Neural cell (in vitro differentiated cells): Measurements from ENCODE around the gene SLC37A3. TPM values are rescaled to one million over a fixed set of nuclear protein-coding genes. Genes with fewer than 3 reads are reported as not detected.

Experiments used
- H2AFZ ChIP-seq: fragments of 200-600, 300-800 bp; sonication (generic), shearing (Covaris generic); 2 replicates; pipeline ENCODE4 v1.6.0; 2014; ENCODE audit warnings: low read depth, mild to moderate bottlenecking, antibody characterized with exemption, low read length, moderate library complexity
- H3F3A ChIP-seq: fragments of 200-600 bp; shearing (Covaris generic); 2 replicates; pipeline ENCODE4 v1.6.1; 2016; ENCODE audit warnings: mild to moderate bottlenecking, moderate library complexity, mixed read lengths, antibody characterized with exemption, low read length; ENCODE audit not compliant: insufficient read depth, poor library complexity, severe bottlenecking
- H3K27ac ChIP-seq: fragments of 200-600, 300-800 bp; sonication (generic), shearing (Covaris generic); 2 replicates; pipeline ENCODE4 v1.5.1; 2014; ENCODE audit warnings: mild to moderate bottlenecking, low read length, moderate library complexity
- H3K27me3 ChIP-seq: fragments of 300-800, 200-600 bp; sonication (generic), shearing (Covaris generic); 2 replicates; pipeline ENCODE4 v1.6.0; 2014; ENCODE audit warnings: mild to moderate bottlenecking, low read depth, low read length, moderate library complexity; ENCODE audit not compliant: insufficient read depth
- H3K36me3 ChIP-seq: fragments of 300-800, 200-600 bp; sonication (generic), shearing (Covaris generic); 2 replicates; pipeline ENCODE4 v1.5.1; 2014; ENCODE audit warnings: mild to moderate bottlenecking, antibody characterized with exemption, low read length, moderate library complexity; ENCODE audit not compliant: insufficient read depth
- H3K4me2 ChIP-seq: fragments of 300-800, 200-600 bp; sonication (generic), shearing (Covaris generic); 2 replicates; pipeline ENCODE4 v1.6.0; 2014; ENCODE audit warnings: mild to moderate bottlenecking, low read length
- H3K4me3 ChIP-seq: fragments of 300-800, 200-600 bp; sonication (generic), shearing (Covaris generic); 2 replicates; pipeline ENCODE4 v1.5.1; 2014; ENCODE audit warnings: mild to moderate bottlenecking, low read length, moderate library complexity
- H3K79me2 ChIP-seq: fragments of 200-600 bp; shearing (Covaris generic); replicated peaks from 2 replicates; pipeline ENCODE4 v1.6.0; 2014; ENCODE audit warnings: mild to moderate bottlenecking, low read length, moderate library complexity; ENCODE audit not compliant: insufficient read depth
- H3K9ac ChIP-seq: fragments of 300-800, 200-600 bp; sonication (generic), shearing (Covaris generic); 2 replicates; pipeline ENCODE4 v1.6.1; 2016; ENCODE audit warnings: mild to moderate bottlenecking, low read length, mixed read lengths
- H3K9me2 ChIP-seq: fragments of 200-600 bp; shearing (Covaris generic); 2 replicates; pipeline ENCODE4 v1.6.1; 2016; ENCODE audit warnings: mild to moderate bottlenecking, low read length, mixed read lengths; ENCODE audit not compliant: insufficient read depth
- H3K9me3 ChIP-seq: fragments of 200-600, 300-800 bp; sonication (generic), shearing (Covaris generic); 2 replicates; pipeline ENCODE4 v1.6.1; 2016; ENCODE audit warnings: mild to moderate bottlenecking, mixed run types, low read length, moderate library complexity, mixed read lengths
- H4K20me1 ChIP-seq: fragments of 200-600 bp; shearing (Covaris generic); 2 replicates; pipeline ENCODE4 v1.6.1; 2016; ENCODE audit warnings: mild to moderate bottlenecking, mixed run types; ENCODE audit not compliant: insufficient read depth
- EP300 ChIP-seq: fragments of 450-650 bp; conservative IDR thresholded peaks from 2 replicates; pipeline ENCODE4 v1.6.1; 2014; ENCODE audit warnings: antibody characterized with exemption, mild to moderate bottlenecking, moderate library complexity; ENCODE audit not compliant: poor library complexity, severe bottlenecking
- EZH2 ChIP-seq: fragments of 200-600, 300-800 bp; shearing (Covaris generic), sonication (generic); IDR thresholded peaks from 2 replicates; pipeline ENCODE4 v1.6.1; 2014; ENCODE audit warnings: antibody characterized with exemption, low read length, borderline replicate concordance, mild to moderate bottlenecking; ENCODE audit not compliant: insufficient read depth, poor library complexity, severe bottlenecking
- MXI1 ChIP-seq: fragments of 450-650 bp; conservative IDR thresholded peaks from 2 replicates; pipeline ENCODE4 v1.6.1; 2014; ENCODE audit warnings: antibody characterized with exemption, mild to moderate bottlenecking; ENCODE audit not compliant: poor library complexity, severe bottlenecking
- POLR2AphosphoS5 ChIP-seq: IDR thresholded peaks from 2 replicates; pipeline ENCODE4 v1.6.1; 2012
- RAD21 ChIP-seq: fragments of 450-650 bp; conservative IDR thresholded peaks from 2 replicates; pipeline ENCODE4 v1.6.1; 2014; ENCODE audit warnings: antibody characterized with exemption, mild to moderate bottlenecking, moderate library complexity
- SMC3 ChIP-seq: fragments of 450-650 bp; conservative IDR thresholded peaks from 2 replicates; pipeline ENCODE4 v1.6.1; 2014; ENCODE audit warnings: antibody characterized with exemption, mild to moderate bottlenecking, moderate library complexity; ENCODE audit not compliant: poor library complexity
- TAF1 ChIP-seq: IDR thresholded peaks from 2 replicates; pipeline ENCODE4 v1.6.1; 2012; ENCODE audit warnings: low read depth
- polyA plus RNA-seq: library from polyadenylated mRNA; depleted of rRNA; stranded (reverse); fragments of >200 nt; gene quantifications from 2 replicates; pipeline ENCODE4 v1.2.3, GENCODE V29; 2014
- TF ChIP-seq, protein P1 (sequence below): fragments of 450-650 bp; IDR thresholded peaks from 2 replicates; pipeline ENCODE4 v1.5.1; 2014; ENCODE audit warnings: antibody characterized with exemption, mild to moderate bottlenecking, moderate library complexity; ENCODE audit not compliant: poor library complexity, severe bottlenecking
- TF ChIP-seq, protein P2 (sequence below): IDR thresholded peaks from 2 replicates; pipeline ENCODE4 v1.6.1; 2012; ENCODE audit warnings: borderline replicate concordance

The SLC37A3 gene
- polyA plus RNA-seq, 1 donor from 2014 or later, result 176 TPM

DNA sequence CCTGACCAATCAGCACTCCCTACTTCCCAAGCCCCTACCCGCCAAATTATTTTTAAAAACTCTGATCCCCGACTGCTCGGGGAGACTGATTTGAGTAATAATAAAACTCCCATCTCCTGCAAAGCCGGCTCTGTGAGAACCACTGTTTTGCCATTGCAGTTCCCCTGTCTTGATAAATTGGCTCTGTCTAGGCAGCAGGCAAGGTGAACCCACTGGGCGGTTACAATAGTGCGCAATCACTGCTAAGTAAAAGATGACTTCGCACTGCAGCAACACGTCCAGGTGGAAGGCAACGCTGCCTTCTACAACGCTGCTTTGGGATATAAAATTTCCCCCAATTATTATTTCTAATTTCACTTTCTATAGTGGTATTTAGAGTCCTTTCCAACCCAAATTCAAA is 8.9 kb downstream of the SLC37A3 start:
- no peaks in the 10 kb centered on the region for H3K27me3 ChIP-seq
- H3K9me2 ChIP-seq, result no peaks in the 10 kb centered on the region
- H2AFZ ChIP-seq, result no peak overlapping the region
- no peaks in the 10 kb centered on the region for H3K36me3 ChIP-seq
- H3K79me2 ChIP-seq, result peaks cover 13% of the 10 kb centered on the region
- H3K27ac ChIP-seq, result no peak overlapping the region
- no peak overlapping the region for H3K4me3 ChIP-seq
- TF ChIP-seq POLR2AphosphoS5 (no peak), MXI1 (no peak), EZH2 (no peak), EP300 (no peak), SMC3 (no peak), RAD21 (no peak), TAF1 (no peak)
- TF ChIP-seq, protein P1, sequence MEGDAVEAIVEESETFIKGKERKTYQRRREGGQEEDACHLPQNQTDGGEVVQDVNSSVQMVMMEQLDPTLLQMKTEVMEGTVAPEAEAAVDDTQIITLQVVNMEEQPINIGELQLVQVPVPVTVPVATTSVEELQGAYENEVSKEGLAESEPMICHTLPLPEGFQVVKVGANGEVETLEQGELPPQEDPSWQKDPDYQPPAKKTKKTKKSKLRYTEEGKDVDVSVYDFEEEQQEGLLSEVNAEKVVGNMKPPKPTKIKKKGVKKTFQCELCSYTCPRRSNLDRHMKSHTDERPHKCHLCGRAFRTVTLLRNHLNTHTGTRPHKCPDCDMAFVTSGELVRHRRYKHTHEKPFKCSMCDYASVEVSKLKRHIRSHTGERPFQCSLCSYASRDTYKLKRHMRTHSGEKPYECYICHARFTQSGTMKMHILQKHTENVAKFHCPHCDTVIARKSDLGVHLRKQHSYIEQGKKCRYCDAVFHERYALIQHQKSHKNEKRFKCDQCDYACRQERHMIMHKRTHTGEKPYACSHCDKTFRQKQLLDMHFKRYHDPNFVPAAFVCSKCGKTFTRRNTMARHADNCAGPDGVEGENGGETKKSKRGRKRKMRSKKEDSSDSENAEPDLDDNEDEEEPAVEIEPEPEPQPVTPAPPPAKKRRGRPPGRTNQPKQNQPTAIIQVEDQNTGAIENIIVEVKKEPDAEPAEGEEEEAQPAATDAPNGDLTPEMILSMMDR, result no peak
- TF ChIP-seq, protein P2, sequence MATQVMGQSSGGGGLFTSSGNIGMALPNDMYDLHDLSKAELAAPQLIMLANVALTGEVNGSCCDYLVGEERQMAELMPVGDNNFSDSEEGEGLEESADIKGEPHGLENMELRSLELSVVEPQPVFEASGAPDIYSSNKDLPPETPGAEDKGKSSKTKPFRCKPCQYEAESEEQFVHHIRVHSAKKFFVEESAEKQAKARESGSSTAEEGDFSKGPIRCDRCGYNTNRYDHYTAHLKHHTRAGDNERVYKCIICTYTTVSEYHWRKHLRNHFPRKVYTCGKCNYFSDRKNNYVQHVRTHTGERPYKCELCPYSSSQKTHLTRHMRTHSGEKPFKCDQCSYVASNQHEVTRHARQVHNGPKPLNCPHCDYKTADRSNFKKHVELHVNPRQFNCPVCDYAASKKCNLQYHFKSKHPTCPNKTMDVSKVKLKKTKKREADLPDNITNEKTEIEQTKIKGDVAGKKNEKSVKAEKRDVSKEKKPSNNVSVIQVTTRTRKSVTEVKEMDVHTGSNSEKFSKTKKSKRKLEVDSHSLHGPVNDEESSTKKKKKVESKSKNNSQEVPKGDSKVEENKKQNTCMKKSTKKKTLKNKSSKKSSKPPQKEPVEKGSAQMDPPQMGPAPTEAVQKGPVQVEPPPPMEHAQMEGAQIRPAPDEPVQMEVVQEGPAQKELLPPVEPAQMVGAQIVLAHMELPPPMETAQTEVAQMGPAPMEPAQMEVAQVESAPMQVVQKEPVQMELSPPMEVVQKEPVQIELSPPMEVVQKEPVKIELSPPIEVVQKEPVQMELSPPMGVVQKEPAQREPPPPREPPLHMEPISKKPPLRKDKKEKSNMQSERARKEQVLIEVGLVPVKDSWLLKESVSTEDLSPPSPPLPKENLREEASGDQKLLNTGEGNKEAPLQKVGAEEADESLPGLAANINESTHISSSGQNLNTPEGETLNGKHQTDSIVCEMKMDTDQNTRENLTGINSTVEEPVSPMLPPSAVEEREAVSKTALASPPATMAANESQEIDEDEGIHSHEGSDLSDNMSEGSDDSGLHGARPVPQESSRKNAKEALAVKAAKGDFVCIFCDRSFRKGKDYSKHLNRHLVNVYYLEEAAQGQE, result no peak
- no peaks in the 10 kb centered on the region for H3F3A ChIP-seq
- no peaks in the 10 kb centered on the region for H4K20me1 ChIP-seq
- H3K9ac ChIP-seq, result no peak overlapping the region
- H3K9me3 ChIP-seq, result no peaks in the 10 kb centered on the region
- no peak overlapping the region for H3K4me2 ChIP-seq

DNA sequence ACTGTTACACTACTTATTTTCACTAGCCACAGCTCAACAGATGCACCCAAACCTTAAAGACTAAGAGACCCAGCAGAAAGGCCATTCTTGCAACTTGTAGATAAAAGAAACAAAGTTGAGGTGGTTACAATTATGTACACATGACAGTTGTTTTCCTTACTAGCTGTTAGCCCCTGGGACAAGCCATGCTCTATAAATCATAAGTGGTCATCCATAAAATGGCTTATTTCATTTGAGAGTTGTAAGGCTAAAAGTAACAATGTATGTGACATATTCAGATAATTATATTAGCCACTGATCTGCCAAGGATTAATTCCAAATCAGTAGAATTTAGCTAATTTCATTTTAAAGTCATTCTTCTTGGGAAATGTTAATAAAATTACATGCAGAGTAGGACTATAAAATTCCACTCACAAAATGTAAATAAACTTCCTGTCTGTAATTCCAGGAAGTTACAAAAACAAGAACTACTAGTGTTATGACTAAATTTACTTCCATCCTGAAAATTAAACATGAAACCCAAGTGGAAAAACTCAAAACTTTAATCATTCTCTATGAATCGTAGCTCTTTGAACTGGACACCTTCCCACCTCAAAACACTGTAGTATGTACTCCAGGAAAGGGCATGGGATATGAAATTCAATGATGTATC is 13.3 kb downstream of the SLC37A3 start:
- no peaks in the 10 kb centered on the region for H3K36me3 ChIP-seq
- no peak overlapping the region for H3K4me3 ChIP-seq
- no peak overlapping the region for H3K9ac ChIP-seq
- no peak overlapping the region for H3K27ac ChIP-seq
- H2AFZ ChIP-seq, result no peak overlapping the region
- no peak for TF ChIP-seq MXI1
- H3F3A ChIP-seq, result no peaks in the 10 kb centered on the region
- no peaks in the 10 kb centered on the region for H3K27me3 ChIP-seq
- no peak overlapping the region for H3K4me2 ChIP-seq
- H3K9me2 ChIP-seq, result no peaks in the 10 kb centered on the region
- H3K79me2 ChIP-seq, result no peaks in the 10 kb centered on the region
- H4K20me1 ChIP-seq, result no peaks in the 10 kb centered on the region
- no peaks in the 10 kb centered on the region for H3K9me3 ChIP-seq
